Glomerular endothelial cell (primary cell): ENCODE data around the gene NDC80. TPM values are rescaled to one million over a fixed set of nuclear protein-coding genes. Genes with fewer than 3 reads are reported as not detected.
A peak's percentile ranks its signal among the peaks of the same experiment; 100 is the strongest.
"Not testable (repeated sequence)": the region's sequence is repeated elsewhere in the genome, so short reads cannot be mapped to it uniquely, and the experiment has no call there.

Source experiments
- DNase-seq: peaks from one replicate; pipeline ENCODE4 v3.0.0-alpha.2; 2011; ENCODE audit warnings: low read depth, low spot score; ENCODE audit errors: extremely low read depth
- total RNA-seq: library from RNA; depleted of rRNA; stranded (reverse); fragments of >200 nt; gene quantifications from 2 replicates; pipeline ENCODE4 v1.2.3, GENCODE V29; 2015

NDC80 gene
- 6.4 and 9.0 TPM in 2 replicates for total RNA-seq

GRCh38 chr18:2571200-2572170 is at the start of gene NDC80, which contains the start of gene METTL4:
TSS of gene NDC80 (plus strand) at chr18:2571557. CDS start at chr18:2572986, 1,429 bp downstream.
TSS of gene METTL4 (minus strand) at chr18:2571505. CDS start at chr18:2567216, 4,289 bp downstream.
- DNase-seq: peak; percentile 52

GRCh38 chr18:2522112-2522511 is 49.2 kb upstream of the NDC80 start:
- no peak for DNase-seq

GRCh38 chr18:2524794-2525198 is 46.6 kb upstream of the NDC80 start:
- not testable (repeated sequence) for DNase-seq

GRCh38 chr18:2526329-2526728 is 45.0 kb upstream of the NDC80 start:
- DNase-seq: no peak

DNA sequence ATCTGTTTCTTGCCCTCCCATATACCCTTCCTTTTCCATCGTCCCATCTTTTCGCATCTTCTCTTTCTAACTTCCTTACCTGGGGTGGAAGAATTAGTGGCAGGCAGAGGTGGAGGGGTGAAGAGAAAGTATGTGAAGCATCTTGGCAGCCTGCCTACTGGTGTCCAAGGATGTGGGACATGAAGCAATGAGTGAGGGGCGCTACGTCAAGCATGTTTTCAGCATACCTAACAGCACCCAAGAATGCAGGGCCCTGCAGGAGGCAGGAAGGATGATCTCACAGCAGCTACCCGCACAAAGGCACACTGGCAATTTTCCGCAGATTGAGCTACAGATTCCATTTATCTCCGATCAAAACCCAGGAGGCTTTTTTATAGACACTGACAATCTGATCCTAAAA is 42.2 kb upstream of the NDC80 start:
- DNase-seq: no peak

- DNase-seq: no peak
These were observed 39.6 kb upstream of the NDC80 start for GRCh38 chr18:2531751-2532150.

- DNase-seq: no peak
These were observed 38.6 kb upstream of the NDC80 start for GRCh38 chr18:2532797-2533196.

- no peak for DNase-seq
These were observed 36.5 kb upstream of the NDC80 start for GRCh38 chr18:2534906-2535305.

- DNase-seq: no peak
These were observed 35.9 kb upstream of the NDC80 start for GRCh38 chr18:2535419-2535910.

DNA sequence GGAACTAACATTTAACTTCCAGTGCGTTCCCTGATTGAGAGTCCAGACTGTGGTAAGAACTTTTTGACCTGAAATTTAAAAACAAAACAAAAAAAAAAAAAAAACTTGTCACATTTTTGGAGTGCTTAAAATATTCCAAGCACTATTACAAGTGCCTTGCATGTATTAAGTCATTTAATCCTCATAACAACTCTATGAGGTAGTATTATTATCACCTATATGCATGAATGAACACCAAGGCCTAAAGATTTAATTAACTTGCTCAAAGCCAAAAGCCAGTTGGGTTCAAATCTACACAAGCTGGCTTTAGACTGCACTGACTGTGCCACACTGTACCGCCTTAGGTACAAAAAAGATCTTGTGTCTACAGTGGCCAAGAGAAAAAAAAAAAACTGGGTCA is 35.3 kb upstream of the NDC80 start:
- DNase-seq: no peak

DNA sequence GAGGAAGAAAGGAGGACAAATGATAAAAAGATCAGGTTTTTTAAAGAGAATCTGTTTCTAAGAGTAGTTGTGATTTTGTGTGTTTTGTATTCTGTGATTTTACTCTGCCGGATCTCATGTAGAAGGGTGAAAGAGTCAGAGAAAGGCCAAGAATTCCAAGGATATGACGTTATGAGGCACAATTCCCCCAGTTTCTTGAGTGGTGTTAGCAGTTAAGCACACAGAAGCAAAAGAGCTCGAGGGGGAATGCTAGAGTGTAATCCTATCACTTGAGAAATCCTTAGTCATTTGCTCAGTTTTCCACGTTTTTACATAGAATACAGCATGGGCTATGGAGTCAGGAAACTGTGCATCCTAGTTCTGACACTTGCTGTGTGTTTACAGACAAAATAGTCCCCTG is 34.9 kb upstream of the NDC80 start:
- no peak for DNase-seq

- DNase-seq: no peak
These were observed 34.1 kb upstream of the NDC80 start for GRCh38 chr18:2537296-2537695.

DNA sequence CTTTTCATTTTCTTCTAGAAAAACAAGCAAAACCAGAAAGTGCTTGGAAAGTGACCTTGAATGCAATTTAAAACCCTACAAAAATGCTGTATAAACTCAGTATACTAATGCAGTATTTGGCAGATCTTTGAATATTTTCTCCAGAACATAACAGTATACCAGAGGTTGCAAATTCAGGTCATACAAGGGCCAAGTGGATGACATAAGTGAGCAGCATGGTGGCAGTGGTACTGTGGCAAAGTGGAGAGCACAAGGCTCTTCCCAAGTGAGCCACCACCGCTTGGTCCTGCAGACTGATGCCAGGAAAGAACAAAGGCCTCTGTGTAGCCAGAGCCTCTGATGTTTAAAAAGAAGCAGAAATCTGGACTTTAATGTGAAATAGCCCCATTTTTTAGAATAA is 33.1 kb upstream of the NDC80 start:
- no peak for DNase-seq

GRCh38 chr18:2538844-2539243 is 32.5 kb upstream of the NDC80 start:
- DNase-seq: no peak

DNA sequence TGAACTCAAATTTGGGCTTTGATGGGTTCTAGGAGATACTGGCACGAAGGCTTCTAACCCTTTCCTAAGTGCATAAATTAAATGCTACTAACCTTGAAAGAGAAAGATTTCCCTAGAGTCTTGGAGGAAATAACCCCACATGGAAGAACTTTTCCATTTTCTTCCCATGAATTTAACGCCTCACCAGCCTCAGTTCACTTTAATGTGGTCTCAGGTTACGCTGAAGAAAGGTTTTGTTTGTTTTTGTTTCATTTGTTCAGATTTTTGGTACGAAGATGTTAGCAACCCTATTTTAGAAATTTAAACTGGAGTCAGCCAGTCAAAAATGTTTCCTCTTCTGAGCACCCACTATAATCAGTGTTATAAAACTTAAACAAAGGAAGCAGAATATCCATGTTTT is 30.8 kb upstream of the NDC80 start:
- DNase-seq: no peak

DNA sequence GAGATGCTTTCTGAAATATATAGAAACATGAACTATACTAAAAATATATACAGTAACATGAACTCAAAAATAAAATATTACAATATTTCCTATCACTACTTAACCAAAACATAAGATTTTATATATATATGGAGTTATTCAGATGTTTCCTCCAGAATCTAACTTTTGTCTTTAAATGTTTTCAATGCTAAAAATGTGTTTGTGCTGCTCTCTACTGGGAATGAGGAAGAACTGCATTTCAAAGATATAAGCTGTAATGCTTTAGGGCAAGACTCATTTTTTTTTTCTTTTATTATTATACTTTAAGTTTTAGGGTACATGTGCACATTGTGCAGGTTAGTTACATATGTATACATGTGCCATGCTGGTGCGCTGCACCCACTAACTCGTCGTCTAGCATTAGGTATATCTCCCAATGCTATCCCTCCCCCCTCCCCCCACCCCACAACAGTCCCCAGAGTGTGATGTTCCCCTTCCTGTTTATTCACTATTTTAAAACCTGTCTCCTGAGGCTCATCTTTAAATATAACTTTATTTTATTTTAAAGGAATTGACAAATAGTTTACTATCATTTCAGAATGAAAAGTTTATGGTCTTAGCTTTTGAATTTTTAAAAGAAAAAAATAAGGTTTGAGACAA is 29.3 kb upstream of the NDC80 start:
- DNase-seq: not testable (repeated sequence)

GRCh38 chr18:2545155-2545554 is 26.2 kb upstream of the NDC80 start:
- no peak for DNase-seq

GRCh38 chr18:2547477-2548087 is 23.8 kb upstream of the NDC80 start:
- DNase-seq: peak; percentile 58

DNA sequence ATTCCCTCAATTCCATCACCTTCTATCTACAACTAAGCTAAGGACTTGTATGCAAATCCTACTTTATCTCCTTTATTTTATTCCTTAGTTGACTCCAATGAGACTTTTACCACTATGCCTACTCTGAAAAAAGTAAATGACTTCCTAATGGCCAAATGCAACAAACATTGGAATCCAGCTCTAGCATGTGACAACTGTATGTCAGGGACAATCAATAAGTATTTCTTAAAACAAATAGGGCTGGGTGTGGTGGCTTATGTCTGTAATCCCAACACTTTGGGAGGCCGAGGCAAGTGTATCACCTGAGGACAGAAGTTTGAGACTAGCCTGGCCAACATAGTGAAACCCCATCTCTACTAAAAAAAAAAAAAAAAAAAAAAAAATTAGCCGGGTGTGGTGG is 21.9 kb upstream of the NDC80 start:
- no peak for DNase-seq

GRCh38 chr18:2551425-2551824 is 19.9 kb upstream of the NDC80 start:
- no peak for DNase-seq

- DNase-seq: no peak
These were observed 16.7 kb upstream of the NDC80 start for GRCh38 chr18:2554696-2555095.
